GM18508 (cell line): ENCODE results near the gene BOLA1.
A peak's percentile ranks its signal among the peaks of the same experiment; 100 is the strongest.
"Not testable (repeated sequence)": the region's sequence is repeated elsewhere in the genome, so short reads cannot be mapped to it uniquely, and the experiment has no call there.

Source experiments
- ATAC-seq: cut with Tn5 transposase; IDR thresholded peaks from one replicate; pipeline ENCODE4 v1.9.1; 2021; ENCODE audit warnings: moderate number of reproducible peaks; ENCODE audit not compliant: insufficient read depth, unreplicated experiment

Gene BOLA1

DNA sequence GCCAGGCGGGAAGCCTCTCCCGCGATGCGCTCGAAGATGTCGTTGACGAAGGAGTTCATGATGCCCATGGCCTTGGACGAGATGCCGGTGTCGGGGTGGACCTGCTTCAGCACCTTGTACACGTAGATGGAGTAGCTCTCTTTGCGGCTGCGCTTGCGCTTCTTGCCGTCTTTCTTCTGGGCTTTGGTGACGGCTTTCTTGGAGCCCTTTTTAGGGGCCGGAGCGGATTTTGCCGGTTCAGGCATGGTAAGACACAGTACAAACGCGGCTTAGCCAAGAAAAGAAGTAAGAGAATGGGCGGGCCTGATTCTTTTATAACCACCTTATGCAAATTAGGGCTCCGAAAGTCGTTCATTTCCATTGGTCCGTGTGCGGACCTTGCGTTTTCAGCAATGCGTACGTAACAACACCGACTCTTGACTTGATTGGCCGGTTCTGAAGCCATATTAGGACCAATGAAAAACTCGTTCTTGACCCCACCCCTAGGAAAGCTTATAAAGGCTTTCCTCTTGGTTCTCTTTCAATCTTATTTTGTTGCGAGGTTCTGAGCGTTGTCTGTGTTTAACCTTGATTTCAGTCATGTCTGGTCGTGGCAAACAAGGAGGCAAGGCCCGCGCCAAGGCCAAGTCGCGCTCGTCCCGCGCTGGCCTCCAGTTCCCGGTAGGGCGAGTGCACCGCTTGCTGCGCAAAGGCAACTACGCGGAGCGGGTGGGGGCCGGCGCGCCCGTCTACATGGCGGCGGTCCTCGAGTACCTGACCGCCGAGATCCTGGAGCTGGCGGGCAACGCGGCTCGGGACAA lies 12.8 kb upstream of the BOLA1 start:
- peak; percentile 49 for ATAC-seq

DNA sequence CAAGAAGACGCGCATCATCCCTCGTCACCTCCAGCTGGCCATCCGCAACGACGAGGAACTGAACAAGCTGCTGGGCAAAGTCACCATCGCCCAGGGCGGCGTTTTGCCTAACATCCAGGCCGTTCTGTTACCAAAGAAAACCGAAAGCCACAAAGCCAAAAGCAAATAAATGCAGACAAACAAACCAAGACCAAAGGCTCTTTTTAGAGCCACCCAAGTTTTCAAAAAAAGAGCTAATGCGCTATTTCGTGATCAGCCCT lies 12.2 kb upstream of the BOLA1 start:
- not testable (repeated sequence) for ATAC-seq

DNA sequence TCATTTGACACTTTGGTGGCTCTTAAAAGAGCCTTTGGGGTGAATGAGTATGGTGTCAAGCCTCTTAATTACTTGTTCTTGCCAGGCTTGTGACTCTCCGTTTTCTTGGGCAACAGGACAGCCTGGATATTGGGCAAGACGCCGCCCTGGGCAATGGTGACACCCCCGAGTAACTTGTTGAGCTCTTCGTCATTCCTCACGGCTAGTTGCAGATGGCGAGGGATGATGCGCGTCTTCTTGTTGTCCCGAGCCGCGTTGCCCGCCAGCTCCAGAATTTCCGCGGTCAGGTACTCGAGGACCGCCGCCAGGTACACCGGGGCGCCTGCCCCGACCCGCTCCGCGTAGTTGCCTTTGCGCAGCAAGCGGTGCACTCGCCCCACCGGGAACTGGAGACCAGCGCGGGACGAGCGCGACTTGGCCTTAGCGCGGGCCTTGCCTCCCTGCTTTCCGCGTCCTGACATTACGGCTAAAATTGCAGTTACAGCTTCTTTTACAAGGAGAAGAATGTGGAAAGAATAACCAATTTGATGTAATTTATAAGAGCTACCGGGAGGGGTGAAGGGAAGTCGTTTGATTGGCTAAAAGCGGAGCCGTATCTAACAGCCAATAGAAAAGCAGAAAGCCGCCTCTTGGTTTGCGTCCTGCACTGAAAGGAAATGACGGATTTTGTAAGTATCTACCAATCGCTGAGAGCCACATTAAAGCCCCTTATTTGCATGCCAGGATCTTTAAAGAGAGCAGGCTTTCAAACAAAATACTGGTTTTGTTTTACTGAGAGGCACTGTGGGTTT lies 11.7 kb upstream of the BOLA1 start:
- peak; percentile 29 for ATAC-seq

- ATAC-seq, result peak; percentile 12
Observed at GRCh38 chr1:149888247-149888998, 10.9 kb upstream of the BOLA1 start.

DNA sequence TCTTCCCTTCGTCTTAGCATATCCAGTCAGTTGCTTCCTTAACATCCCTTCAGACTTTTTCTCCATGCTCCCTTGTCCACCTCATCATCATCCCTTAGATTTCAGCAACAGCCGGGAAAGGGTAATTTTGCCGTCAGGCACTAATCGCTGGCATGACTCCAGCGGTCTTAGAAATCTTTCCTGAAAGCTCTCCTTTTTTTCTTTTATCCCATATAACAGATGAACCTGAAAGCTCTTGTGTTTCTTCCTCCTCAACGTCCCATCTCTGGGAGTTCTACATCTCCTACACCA lies 10.4 kb upstream of the BOLA1 start:
- ATAC-seq, result no peak

- no peak for ATAC-seq
Observed at GRCh38 chr1:149896575-149896974, 2.8 kb upstream of the BOLA1 start.

DNA sequence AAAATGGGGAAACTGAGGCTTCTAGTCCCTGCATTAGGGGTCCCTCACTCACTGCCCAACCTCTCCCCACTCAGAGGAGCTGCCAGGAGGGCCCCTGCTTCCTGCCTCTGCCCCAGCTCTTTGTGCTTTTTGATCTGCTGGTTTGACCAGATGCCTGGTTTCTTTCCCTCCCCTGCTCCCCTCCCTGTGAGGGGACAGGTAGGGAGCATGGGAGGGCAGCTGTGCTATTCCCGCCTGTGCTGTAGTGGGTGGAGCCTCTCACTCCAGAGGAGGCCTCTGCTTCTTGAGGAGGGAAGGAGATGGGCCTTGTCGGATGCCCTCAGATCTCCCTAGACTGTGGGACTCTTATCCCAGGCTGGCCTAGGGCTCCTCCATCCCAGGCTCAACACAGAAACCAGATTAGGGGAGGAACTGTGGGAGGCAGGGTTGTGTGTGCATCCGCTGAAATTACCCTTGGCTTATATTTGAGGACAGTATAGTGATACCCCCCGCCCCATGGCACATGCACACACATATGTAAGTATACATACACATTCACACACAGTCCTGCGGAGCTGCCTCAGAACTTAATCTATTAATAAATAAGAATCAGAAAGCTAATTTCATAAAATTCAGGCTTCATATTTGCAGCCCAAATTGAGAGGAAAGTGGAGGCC lies 4.6 kb downstream of the BOLA1 start:
- no peak for ATAC-seq

- no peak for ATAC-seq
Observed at GRCh38 chr1:149906570-149907075, 7.3 kb downstream of the BOLA1 start.

DNA sequence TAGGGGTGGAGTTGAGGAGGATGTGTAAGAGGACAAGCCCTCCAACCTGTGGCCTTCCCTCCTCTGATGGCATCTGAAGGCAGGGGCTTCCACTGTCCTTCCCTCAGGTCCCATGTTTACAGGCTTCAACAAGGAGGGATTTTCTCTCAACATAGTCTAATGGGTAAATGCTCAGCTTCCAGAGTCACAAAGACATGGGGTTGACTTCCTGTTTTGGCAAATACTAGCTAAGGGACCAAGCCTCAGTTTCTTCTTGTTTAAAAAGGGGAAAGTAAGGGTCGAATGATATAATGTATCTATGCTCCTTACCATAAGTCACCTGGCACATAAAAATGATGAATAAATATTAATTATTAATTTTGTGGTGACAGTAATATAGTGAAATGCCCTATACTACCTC lies 15.2 kb downstream of the BOLA1 start:
- no peak for ATAC-seq

DNA sequence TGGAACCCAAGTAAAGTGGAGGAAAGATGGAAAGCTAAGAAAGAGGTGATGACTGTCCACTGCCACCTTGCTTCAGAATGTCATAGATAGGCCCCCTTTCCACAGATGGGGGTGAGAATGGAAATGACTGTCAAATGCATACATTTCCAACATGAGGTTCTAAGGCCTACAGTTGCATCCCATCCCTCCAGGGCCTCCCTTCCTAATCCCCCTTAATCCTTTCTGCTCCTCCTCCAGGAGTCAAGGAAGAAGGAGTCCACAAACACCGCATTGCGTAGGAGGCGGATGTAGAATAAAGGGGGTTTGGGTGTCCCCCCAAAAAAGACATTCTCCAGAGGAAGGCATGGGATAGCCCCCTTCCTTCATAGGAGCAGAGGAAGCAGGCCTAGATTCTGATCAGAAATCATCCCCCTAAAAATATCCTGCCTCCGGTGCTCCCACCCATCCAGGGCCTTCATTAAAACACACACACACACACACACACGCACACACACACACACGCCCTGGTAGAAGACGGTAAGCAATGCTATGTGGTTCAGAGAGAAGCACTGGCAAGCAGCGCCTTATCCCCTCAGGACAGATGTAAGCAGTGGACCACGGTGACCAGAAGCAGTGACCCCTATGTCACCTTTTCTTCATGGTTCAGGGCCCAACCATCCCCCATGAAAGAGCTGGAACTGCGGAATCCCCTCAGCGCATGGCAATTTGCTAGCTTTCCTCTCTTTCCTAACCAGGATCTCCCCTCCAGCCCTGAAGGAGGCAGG lies 16.2 kb downstream of the BOLA1 start:
- ATAC-seq, result no peak

DNA sequence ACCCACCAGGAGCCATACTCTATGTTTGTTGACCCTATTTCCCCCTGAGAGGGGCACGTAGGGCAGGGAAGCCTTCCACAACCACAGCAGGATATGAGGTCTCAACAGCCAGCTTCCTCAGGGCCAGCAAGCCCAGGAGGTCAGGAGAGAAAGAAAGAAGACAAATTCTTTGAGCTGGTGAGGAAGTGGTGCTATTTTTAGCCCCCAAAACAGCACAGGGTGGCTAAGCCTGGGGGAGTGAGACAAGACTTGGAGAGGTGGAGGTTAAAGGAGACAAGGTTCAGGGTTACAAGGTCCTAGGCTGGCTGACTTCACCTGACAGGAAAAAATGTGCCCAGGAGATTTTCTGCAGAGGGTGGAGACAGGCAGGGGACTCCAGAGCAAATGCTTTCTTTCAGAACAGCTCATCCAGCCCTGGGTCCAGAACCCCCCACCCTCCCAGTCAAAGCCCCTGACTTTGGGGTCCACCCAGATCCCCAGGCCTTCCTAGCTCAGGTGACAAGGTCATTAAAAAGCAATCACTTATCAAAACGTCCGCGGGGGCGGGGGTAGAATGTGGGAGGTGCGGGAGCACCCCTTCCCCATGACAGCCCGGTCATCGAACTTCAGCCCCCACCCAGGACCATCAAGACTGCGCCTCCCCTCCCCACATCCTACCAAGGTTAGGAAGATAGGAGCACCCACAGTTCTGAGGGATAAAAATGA lies 17.0 kb downstream of the BOLA1 start:
- no peak for ATAC-seq

DNA sequence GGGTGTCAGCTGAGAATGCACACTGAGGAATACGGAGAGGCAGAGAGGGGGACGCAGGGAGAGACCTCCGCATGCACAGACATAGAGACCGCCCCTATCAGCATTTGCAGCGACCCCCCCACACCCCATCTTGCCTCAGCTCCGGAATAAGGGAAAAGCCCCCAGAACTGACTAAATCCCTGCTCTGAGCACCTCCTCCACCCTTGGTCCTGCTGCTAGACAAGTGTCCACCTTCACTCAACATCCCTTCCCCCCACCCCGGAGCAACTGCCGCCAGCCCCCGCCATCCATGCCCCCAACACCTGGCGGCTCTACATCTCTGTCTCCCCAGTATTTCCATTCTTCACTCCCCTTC lies 17.5 kb downstream of the BOLA1 start:
- no peak for ATAC-seq

DNA sequence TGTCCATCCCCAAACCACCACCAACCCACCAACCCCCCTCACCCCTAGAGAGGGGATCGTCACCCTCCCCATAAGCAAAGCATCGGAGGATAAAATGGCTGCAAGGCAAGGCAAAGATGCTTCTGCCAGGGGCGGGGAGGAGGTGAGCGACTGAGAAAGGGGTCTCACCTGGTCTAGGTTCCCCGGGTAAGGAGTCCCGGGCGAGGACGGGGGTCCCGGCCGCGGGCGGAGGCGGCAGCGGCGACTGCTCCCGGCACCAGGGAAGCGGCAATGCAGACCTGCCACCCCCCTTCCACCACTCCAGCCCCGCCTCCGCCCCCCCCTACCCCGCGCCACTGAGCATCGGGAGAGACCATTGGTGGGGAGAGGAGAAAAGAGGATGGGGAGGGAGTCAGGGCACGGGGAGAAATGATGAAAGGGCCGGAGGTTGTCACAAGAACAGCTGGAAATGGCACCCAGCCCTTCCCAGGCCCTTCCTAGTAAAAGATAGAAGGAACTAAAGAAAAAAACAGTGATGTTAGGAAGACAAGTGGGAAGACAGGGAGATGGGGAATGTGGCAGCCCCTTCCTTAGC lies 18.3 kb downstream of the BOLA1 start, which contains the start of gene SV2A:
TSS of gene SV2A (minus strand) at position 274 of the 574 bp plus-strand sequence. CDS start 4,004 bp downstream, outside the sequence.
- ATAC-seq, result no peak

GRCh38 chr1:149923626-149924025 lies 24.3 kb downstream of the BOLA1 start:
- ATAC-seq, result no peak

DNA sequence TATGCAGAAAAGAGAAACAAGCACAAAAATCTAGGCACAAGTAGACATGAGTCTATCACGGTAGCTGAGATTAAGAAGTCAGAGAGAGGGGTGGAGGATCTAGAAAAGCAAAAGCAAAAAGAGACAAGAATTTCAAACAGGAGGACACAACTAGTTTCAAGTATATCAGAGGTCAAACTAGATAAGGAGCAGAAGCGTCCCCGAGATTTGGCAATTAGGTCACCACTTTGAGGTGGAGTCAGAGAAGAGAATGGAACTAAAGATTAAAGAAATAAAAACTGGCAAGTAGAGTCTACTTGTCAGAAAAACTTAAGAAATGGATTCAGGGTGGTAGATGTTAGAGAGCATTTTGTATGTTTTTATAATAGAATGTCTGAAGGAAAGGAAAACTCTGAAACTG lies 26.0 kb downstream of the BOLA1 start:
- ATAC-seq, result no peak

DNA sequence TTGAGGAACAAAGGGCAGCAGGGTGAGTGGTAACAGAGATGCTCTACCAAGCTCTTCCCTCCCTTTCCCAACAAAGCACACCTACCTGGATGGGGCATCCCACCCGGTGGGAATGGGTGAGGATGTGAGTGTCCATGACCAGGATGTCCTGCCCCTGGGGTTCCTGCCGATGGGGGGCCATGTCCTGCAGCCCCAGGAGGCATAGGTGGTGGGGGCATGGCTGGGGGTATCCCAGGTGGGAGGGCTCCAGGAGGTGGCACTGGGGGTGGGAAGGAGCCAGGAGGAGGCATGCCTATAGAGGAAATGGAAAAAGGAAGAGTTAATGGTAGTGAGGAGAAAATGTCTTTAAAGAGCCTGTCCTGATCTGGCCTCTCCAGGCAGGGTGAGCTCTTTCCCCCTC lies 26.4 kb downstream of the BOLA1 start:
- no peak for ATAC-seq

GRCh38 chr1:149926296-149926695 lies 26.9 kb downstream of the BOLA1 start:
- no peak for ATAC-seq

DNA sequence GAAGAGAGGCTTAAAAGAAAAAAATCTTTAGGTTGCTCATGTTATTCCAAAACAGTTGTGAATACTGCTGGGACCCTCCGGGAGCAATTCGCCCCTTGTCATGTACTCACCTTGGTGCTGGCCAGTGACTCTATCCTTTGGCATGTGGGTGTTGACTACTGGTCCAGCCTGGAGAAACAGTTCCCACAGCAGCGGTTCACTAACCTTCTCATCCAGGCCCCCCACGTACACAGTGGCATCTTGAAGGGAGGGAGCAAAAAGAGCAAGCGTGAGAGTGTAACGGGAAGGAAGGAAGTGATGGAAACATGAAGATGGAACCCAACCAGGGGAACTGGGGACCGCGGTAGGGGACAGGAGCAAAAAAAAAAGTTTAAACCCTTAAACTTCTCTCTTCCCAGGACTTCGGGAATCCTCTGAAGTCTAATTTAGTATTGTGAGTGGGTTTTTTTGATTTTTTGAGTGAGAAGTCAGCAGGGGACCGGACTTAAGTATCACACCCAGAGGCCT lies 27.7 kb downstream of the BOLA1 start:
- no peak for ATAC-seq
